ENCODE data around the gene C20orf204.

DNA sequence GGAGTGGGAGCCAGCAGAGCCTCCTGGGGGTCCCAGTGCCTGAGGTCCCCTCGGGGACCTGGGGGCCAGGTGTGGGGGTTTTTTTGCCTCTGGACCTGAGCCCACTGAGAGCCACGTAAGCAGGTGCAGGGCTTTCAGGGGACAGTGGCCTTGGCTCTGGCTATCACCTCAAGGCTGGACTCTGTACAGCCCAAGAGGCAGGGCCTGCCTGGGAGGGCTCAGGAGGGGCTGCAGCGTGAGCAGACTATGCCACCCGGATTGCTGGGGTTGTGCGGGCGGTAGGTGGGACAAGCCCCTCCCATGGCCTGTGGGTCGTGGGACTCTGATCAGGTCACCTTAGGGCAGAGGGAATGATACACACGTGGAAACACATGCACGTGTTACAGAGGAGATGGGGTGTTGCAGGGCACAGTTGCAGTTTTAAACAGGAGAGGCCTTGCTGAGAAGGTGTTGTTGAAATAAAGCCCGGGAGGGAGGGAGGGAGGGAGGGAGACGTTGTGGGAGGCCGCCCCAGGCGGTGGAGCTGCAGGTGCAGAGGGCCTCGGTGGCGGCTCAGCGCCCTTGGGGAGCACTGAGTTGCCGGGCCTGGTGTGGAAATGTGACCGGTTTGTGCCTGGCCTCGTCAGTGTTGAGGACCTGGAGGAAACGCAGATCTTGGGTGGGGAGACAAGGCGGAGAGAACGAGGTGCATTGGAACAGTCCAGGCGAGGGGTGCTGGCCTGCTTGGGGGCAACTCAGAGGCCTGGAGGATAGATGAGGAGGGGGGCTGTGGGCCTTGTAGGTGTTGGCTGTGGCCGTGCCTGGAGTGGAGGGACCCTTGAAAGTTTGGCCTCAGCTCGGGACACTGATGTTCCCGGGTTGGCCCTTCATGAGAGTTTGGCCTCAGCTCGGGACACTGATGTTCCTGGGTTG lies 29.3 kb downstream of the C20orf204 start:
- TF ChIP-seq, protein P1, sequence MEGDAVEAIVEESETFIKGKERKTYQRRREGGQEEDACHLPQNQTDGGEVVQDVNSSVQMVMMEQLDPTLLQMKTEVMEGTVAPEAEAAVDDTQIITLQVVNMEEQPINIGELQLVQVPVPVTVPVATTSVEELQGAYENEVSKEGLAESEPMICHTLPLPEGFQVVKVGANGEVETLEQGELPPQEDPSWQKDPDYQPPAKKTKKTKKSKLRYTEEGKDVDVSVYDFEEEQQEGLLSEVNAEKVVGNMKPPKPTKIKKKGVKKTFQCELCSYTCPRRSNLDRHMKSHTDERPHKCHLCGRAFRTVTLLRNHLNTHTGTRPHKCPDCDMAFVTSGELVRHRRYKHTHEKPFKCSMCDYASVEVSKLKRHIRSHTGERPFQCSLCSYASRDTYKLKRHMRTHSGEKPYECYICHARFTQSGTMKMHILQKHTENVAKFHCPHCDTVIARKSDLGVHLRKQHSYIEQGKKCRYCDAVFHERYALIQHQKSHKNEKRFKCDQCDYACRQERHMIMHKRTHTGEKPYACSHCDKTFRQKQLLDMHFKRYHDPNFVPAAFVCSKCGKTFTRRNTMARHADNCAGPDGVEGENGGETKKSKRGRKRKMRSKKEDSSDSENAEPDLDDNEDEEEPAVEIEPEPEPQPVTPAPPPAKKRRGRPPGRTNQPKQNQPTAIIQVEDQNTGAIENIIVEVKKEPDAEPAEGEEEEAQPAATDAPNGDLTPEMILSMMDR (IDR thresholded peaks at IDR 0.05) = no peak
- TF ChIP-seq POLR2A (IDR thresholded peaks at IDR 0.05) = no peak

All from vagina (tissue), 2 donors.